HG03520 (cell line): ENCODE measurements around the gene UBE2F.
"Not testable (repeated sequence)": the region's sequence is repeated elsewhere in the genome, so short reads cannot be mapped to it uniquely, and the experiment has no call there.

Source experiments
- ATAC-seq: cut with Tn5 transposase; IDR thresholded peaks from one replicate; pipeline ENCODE4 v1.9.1; 2021; ENCODE audit warnings: mild to moderate bottlenecking, moderate library complexity; ENCODE audit not compliant: unreplicated experiment

Gene UBE2F

DNA sequence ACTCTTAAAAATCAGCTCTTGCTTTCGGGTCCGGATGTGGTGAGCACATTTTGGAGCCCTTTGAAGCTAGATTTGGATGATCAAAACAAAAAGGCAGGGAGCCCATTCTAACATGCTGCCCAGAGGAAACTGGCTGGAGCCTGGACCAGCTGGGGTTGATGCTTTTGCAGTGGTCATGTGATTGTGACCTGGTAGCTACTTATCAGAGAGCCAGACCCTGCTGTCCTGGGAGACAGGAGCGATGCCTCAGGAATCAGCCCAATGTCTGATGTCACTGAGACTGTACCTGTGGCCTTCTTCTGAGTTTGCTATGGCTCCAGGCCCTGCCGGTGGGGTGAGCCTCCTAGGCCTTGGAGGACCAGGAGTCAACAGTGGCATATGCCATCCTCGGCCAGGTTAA, 75.3 kb downstream of the UBE2F start:
- no peak for ATAC-seq

GRCh38 chr2:238042849-238043584, 76.2 kb downstream of the UBE2F start:
- no peak for ATAC-seq

DNA sequence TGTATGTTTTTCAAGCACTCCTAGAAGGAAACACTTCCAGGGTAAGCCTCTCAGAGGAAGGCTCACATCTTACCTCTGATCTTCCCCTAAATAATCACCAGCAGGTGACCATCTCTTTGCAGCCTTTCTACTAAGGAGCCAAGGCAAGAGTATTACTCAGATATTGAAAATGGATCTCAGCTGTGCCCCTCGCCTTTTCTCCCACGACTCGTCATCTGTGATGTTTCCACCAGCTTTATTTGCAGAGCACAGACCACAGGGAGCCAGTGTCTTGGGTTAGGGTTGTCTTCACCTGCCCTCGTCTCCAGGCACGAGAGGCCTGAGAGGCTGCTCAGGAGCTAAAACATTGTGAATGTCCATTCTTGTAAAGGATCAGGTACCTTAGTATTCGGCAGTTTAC, 77.0 kb downstream of the UBE2F start:
- ATAC-seq = no peak

DNA sequence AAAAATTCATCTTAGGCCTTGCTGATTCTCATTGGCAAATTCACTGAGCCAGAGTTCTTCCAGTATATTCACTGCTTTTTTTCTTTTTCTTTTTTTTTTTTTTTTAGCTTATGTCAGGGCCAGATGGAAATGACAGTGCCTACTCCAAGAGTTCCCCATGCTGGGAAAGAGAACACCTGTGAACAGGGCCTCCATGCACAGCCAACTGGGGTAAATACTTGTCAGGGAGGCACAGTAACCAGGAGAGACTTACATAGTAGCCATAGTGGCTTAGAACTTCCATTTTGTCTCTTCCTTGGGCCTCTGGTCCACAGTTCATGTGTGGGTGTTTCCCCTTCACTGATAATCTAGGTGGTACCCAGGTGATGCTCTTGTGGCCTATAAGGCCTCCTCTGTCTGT, 78.8 kb downstream of the UBE2F start:
- no peak for ATAC-seq

GRCh38 chr2:238046725-238047270, 80.0 kb downstream of the UBE2F start:
- ATAC-seq = no peak

- ATAC-seq = no peak
These were observed 86.5 kb downstream of the UBE2F start for GRCh38 chr2:238053191-238053776.

DNA sequence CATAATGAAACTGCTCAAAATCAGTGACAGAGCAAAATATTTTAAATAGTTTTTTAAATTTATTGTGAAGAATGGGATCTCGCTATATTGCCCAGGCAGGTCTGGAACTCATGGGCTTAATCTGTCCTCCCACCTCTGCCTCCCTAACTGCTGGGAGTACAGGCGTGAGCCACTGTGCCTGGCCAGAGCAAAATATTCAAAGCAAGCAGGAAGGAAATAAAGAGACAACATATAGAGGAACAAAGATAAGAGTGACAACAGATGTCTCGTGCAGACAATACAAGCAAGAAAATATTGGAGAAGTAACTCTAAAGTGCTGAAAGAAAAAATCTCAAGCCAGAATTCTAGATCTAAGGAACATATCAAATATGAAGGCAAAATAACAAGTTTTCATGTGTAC, 89.0 kb downstream of the UBE2F start:
- no peak for ATAC-seq

- ATAC-seq = not testable (repeated sequence)
These were observed 91.1 kb downstream of the UBE2F start for GRCh38 chr2:238057696-238058575.

DNA sequence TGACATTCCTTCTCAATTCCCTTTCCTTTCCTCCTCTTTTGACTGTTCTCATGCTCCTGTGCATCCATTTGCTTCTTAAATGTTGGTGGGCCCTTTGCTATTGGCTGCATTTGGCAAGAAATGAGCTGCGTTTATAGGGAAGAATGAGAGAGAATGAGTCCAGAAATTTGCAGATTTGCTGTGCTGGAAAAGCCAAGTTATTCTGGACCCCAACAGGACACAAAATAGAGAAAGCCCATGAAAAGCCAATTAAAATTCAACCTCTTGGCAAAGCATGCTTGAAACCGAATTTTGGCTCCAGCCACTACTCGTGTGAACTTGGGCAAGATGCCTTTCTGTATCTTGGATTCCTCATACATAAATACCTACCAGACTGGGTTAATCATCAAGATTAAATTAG, 92.7 kb downstream of the UBE2F start:
- ATAC-seq = no peak

DNA sequence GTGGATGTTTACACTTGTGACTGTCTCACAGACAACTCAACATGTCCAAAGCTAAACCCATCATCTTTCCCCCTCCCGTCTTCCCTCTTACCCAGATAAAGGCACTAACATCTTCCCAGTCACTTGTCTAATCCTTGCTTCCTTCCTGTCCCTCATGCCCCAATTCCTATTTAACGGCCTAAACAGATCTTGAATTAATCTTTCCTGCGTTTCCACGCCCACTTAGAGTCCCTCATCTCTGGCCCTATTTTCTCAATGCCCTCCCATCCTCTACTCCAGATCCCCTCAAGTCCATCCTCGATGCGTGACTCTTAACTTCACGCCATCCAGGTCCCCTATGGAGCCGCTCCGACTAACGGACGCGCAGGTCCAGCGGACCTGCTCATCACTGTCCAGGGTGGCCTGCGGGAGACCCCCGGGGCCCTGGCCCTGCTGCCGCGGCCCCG, 93.3 kb downstream of the UBE2F start:
- no peak for ATAC-seq

- ATAC-seq = peak; percentile 95
These were observed 93.9 kb downstream of the UBE2F start, which contains the start of gene SCLY for GRCh38 chr2:238060542-238061314. SCLY (plus strand) TSS chr2:238061001; CDS start chr2:238061055, 54 bp downstream.

DNA sequence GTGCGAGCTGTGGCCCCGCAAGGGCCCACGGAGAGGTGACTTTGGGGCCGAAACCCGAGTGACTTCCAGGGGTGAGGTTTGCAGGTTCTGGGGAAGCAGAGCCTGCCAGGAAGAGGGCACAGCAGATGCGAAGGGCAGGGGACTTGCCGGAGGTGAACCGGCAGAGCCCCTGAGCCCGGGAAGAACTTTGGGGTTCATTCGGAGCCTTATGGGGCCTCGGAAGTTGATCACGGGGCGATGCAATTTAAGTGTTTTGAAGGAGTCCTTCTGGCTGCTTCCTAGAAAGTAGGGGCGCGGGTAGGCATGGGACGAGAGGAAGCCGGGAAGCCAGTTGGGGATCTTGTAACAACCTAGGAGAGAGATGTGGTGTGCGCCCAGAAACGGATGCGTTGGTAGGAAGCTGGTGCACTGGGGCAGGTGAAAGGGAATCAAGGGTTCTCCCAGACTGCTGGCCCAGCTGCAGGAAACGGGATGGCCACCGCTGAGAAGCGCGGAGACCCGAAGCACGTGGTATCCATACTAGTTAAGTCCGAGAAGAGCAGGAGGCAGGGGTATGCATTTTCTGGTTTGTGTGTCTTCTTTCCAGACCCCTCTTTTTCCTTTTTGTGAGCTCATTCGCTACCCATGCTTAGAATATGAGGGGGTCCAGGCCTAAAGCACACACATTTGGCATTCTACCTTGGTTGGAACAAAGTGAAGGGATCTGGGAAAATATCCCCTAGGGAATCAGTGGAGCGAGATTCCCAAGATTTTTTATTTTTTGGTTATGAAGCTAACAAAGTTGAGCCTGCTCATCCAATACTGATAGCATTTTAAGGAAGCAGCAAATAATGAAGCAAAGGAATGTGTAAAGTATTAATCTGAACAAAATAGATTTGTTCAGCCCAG, 94.7 kb downstream of the UBE2F start:
- ATAC-seq = peak; percentile 12

DNA sequence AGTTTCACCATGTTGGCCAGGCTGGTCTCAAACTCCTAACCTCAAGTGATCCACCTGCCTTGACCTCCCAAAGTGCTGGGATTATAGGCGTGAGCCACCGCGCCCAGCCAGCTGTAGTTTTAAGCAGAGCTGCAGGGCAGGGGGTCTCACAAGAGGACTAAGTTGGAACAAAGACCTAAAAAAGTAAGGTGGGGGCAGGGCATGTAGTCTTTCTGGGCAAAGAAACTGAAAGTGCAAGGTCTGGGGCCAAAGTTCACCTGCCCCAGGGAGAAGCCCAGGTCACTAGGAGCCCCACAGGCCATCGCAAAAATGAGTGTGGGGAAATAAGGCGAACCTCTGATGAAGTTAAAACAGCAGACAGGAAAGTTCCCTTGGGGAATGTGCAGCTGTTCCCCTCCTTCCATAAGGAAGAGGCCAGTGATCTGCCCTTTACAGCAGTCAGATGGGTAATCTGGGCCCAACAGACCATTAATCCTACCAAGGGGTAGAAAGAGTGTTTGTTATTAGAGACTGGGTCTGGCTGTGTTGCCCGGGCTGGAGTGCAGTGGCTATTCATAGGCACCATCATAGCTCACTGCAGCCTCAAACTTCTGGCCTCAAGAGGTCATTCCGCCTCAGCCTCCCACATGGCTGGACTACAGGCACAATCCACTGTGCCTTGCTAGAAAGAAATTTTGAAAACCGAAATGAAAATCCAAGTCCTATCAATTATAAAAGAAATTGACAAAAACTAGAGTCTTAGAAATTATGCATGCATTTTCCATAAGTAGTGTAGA, 96.8 kb downstream of the UBE2F start:
- no peak for ATAC-seq

DNA sequence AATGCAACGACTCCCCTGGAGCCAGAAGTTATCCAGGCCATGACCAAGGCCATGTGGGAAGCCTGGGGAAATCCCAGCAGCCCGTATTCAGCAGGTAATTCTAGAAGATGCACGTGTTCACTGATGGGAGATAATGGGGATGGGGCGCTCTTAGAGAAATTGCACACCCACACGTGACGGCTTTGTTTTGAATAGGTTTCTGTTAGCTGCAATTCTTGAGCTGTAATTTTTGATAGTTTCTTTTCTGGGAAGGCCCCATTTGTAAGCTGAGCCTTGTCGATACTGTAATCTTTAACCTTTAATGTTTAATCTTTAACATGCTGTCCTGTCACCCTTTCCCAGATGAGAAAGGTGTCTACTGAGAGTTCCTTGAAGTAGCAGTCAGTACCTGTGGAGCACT, 97.6 kb downstream of the UBE2F start:
- no peak for ATAC-seq

- no peak for ATAC-seq
These were observed 98.4 kb downstream of the UBE2F start for GRCh38 chr2:238065071-238065846.

GRCh38 chr2:238066218-238066617, 99.4 kb downstream of the UBE2F start:
- ATAC-seq = no peak

DNA sequence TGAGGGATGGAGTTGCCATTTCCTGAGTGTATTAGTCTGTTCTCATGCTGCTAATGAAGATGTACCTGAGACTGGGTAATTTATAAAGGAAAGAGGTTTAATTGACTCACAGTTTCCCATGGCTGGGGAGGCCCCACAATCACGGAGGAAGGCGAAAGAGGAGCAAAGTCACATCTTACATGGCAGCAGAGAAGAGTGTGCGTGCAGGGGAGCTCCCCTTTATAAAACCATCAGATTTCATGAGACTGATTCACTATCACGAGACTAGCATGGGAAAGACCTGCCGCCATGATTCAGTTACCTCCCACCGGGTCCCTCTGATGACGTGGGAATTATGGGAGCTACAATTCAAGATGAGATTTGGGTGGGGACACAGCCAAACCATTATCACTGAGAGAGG, 99.9 kb downstream of the UBE2F start:
- ATAC-seq = not testable (repeated sequence)

GRCh38 chr2:238067939-238068338, 101.1 kb downstream of the UBE2F start:
- ATAC-seq = no peak
